GM12878 (cell line): ENCODE data around the gene USP17L11. TPM values are rescaled to one million over a fixed set of nuclear protein-coding genes. Genes with fewer than 3 reads are reported as not detected.
"Not testable (repeated sequence)": the region's sequence is repeated elsewhere in the genome, so short reads cannot be mapped to it uniquely, and the experiment has no call there.

Experiments used
- ATAC-seq: fragments of 200-7000 bp; cut with Tn5 transposase; 3 replicates; pipeline ENCODE4 v1.9.1; 2020; ENCODE audit warnings: mild to moderate bottlenecking, moderate library complexity
- BruUV-seq: library from RNA; stranded (reverse); fragments of 400-500 nt; replicated peaks from 2 replicates; lab custom pipeline; 2021; lab: Mats Ljungman, UMichigan
- CTCF ChIA-PET: fragments of 300-600 bp; sonication (Branson Sonifier 250); formaldehyde crosslinking; extraction: SDS; loops from one replicate; lab custom pipeline; 2021; ENCODE audit warnings: inconsistent platforms; lab: Yijun Ruan, JAX
- POLR2A ChIA-PET: fragments of 350-600 bp; formaldehyde crosslinking; extraction: SDS; loops from one replicate; lab custom pipeline; 2021; ENCODE audit warnings: inconsistent platforms; lab: Charles Lee
- RAD21 ChIA-PET: fragments of 300-600 bp; sonication (Branson Sonifier 250); formaldehyde crosslinking; loops from one replicate; lab custom pipeline; 2023; ENCODE audit warnings: antibody characterized with exemption; ENCODE audit not compliant: unreplicated experiment; lab: Charles Lee
- SMC1A ChIA-PET: fragments of 300-600 bp; sonication (Branson Sonifier 250); formaldehyde crosslinking; loops from one replicate; lab custom pipeline; 2023; ENCODE audit not compliant: unreplicated experiment, uncharacterized antibody; lab: Charles Lee
- DNase-seq: peaks from one replicate; pipeline ENCODE4 v3.0.0-alpha.2; 2011; ENCODE audit warnings: low read depth, low spot score
- FAIRE-seq: peaks from 3 replicates; lab custom pipeline; 2011; peaks lifted over from hg19 to GRCh38; lab: Jason Lieb, UNC
- H2AFZ ChIP-seq: 2 replicates; pipeline ENCODE4 v1.6.0; 2011; ENCODE audit warnings: low read depth, low read length, control low read depth; ENCODE audit not compliant: control insufficient read depth
- H3K27ac ChIP-seq: 2 replicates; pipeline ENCODE4 v1.5.1; 2011; ENCODE audit warnings: control low read depth; ENCODE audit not compliant: control insufficient read depth, insufficient read depth
- H3K27me3 ChIP-seq, 2 experiments: replicated peaks in 1 of 2; 2 replicates each; pipeline versions ENCODE4 v1.6.0 to v1.6.1; 2011; ENCODE audit warnings: low read length in 1 of 2; ENCODE audit not compliant: control insufficient read depth in 2 of 2, insufficient read depth in 2 of 2
- H3K36me3 ChIP-seq, 2 experiments: 2 replicates each; pipeline ENCODE4 v1.5.1; 2011; ENCODE audit warnings: low read length in 1 of 2; ENCODE audit not compliant: control insufficient read depth in 2 of 2, insufficient read depth in 2 of 2
- H3K4me1 ChIP-seq: 2 replicates; pipeline ENCODE4 v1.6.1; 2011; ENCODE audit warnings: mild to moderate bottlenecking, low read length, moderate library complexity, mixed read lengths; ENCODE audit not compliant: control insufficient read depth, insufficient read depth
- H3K4me2 ChIP-seq: 2 replicates; pipeline ENCODE4 v1.6.0; 2011; ENCODE audit warnings: control low read depth; ENCODE audit not compliant: control insufficient read depth, insufficient read depth
- H3K4me3 ChIP-seq: fragments of 200-600 bp; sonication (generic); 2 replicates; pipeline ENCODE4 v1.5.1; 2016
- H3K79me2 ChIP-seq: 2 replicates; pipeline ENCODE4 v1.6.0; 2011; ENCODE audit warnings: low read length; ENCODE audit not compliant: control insufficient read depth, insufficient read depth
- H3K9ac ChIP-seq: 2 replicates; pipeline ENCODE4 v1.8.0; 2011; ENCODE audit warnings: low read length, control low read depth, mixed read lengths; ENCODE audit not compliant: control insufficient read depth, insufficient read depth
- H3K9me3 ChIP-seq: replicated peaks from 3 replicates; pipeline ENCODE4 v1.5.1; 2011; ENCODE audit warnings: mild to moderate bottlenecking, low read length; ENCODE audit not compliant: control insufficient read depth, insufficient read depth
- H4K20me1 ChIP-seq: 2 replicates; pipeline ENCODE4 v1.6.0; 2011; ENCODE audit not compliant: control insufficient read depth, insufficient read depth
- WGBS: methylation state at CpG from one replicate; pipeline ENCODE4 v1.1.6; 2016; ENCODE audit warnings: low lambda C conversion rate; ENCODE audit not compliant: insufficient replicate concordance, insufficient coverage; ENCODE audit errors: missing lambda C conversion rate; 5-methylcytosine and 5-hydroxymethylcytosine counted together
- in situ Hi-C: fragments of 300-500 bp; cut with MboI; formaldehyde crosslinking; loops from 9 replicates; pipeline ENCODE4 v1.14.3; 2018; ENCODE audit warnings: mixed read lengths
- intact Hi-C: fragments of 100-400 bp; cut with micrococcal nuclease; formaldehyde crosslinking; loops from one replicate; pipeline ENCODE4 v1.14.2; 2022; ENCODE audit not compliant: unreplicated experiment
- polyA plus RNA-seq, 11 experiments: library from polyadenylated mRNA; depleted of rRNA in 4 of 11; unstranded in 6 of 11; stranded (reverse) in 5 of 11; fragments of >200 nt; fragmentation: Nextera tagmentation in 4 of 11; fragmentation: Illumina TruSeq in 1 of 11; extraction: Ambion mirVana in 4 of 11; extraction: Trizol in 1 of 11; gene quantifications; 1 replicate in 1 of 11; 2 replicates in 10 of 11; pipeline versions ENCODE4 v1.2.1 to v1.2.3, GENCODE V29; 2011 to 2016; ENCODE audit warnings: inconsistent platforms in 2 of 11, missing spikeins in 2 of 11, low read depth in 1 of 11
- total RNA-seq, 4 experiments: library from RNA; depleted of rRNA in 3 of 4; stranded (reverse); fragments of >200 nt in 3 of 4; fragmentation: Illumina TruSeq in 1 of 4; extraction: Trizol in 1 of 4; gene quantifications; 2 replicates each; pipeline versions ENCODE4 v1.2.1 to v1.2.3, GENCODE V29; 2013 to 2021

The USP17L11 gene
- total and polyA plus RNA-seq, 10 of the 15 experiments (the other 5 are each of a cell fraction or from before 2014, with no cell fraction given), result 0.25 to 0.62 (median 0.28) TPM; not detected in 7

DNA sequence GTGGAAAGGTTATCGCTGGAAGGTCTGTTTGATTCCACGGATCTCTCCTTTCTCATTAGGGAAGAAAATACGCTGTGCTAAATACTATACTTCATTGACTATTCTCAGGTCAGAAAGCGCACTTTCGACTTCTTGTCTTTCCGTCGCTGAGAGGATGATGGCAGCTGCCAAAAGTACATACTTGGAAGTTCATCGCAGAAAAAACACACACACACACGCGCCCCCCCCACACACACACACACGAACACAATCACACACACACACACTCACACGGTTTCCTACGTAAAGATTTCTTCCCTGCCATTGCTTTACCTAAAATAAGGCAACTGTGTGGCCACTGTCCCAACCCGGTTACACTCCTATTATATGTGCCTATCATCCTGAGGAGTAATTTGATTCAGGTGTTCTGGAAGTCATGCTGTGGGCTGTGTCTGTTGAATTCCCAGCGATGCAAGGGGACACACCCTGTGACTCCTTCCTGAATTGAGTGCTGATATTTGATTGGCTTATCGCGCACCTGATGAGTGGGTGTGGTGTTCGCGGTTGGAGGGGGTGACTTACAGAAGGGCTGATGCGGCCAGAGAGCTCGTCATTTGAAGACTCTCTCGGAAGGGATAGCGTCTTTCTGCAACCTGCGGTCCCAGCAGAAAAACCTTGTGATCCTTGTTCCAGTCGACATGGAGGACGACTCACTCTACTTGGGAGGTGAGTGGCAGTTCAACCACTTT is 32.9 kb downstream of the USP17L11 start, which contains the start of gene USP17L18:
USP17L18 (plus strand) TSS at position 678 of the 728 bp plus-strand sequence; CDS start at position 678, 0 bp downstream.
- H2AFZ ChIP-seq, BruUV-seq, ATAC-seq, H3K9ac ChIP-seq, H3K27ac ChIP-seq, H3K4me2 ChIP-seq, FAIRE-seq, DNase-seq, CTCF ChIA-PET, in situ Hi-C loops, intact Hi-C loops, H3K27me3 ChIP-seq, H3K36me3 ChIP-seq, H3K9me3 ChIP-seq, H3K79me2 ChIP-seq, SMC1A ChIA-PET, POLR2A ChIA-PET, H3K4me3 ChIP-seq, RAD21 ChIA-PET, H3K4me1 ChIP-seq, H4K20me1 ChIP-seq: not testable (repeated sequence)
- 55% methylated on average over 17 of the region's 26 CpGs for WGBS

- in situ Hi-C loops, H2AFZ ChIP-seq, RAD21 ChIA-PET, FAIRE-seq, DNase-seq, ATAC-seq, CTCF ChIA-PET, H3K9me3 ChIP-seq, H3K27me3 ChIP-seq, H3K9ac ChIP-seq, SMC1A ChIA-PET, H3K4me1 ChIP-seq, H3K27ac ChIP-seq, H3K36me3 ChIP-seq, intact Hi-C loops, BruUV-seq, H4K20me1 ChIP-seq, POLR2A ChIA-PET, H3K4me2 ChIP-seq, H3K79me2 ChIP-seq, H3K4me3 ChIP-seq: not testable (repeated sequence)
- no CpG with 5 or more reads among the region's 13 CpGs for WGBS
Observed at GRCh38 chr4:9253078-9253477, 37.9 kb downstream of the USP17L11 start, which contains the start of gene USP17L19. Gene USP17L19, plus strand, starts transcription at chr4:9253378. Its CDS starts 0 bp downstream, at chr4:9253378.

DNA sequence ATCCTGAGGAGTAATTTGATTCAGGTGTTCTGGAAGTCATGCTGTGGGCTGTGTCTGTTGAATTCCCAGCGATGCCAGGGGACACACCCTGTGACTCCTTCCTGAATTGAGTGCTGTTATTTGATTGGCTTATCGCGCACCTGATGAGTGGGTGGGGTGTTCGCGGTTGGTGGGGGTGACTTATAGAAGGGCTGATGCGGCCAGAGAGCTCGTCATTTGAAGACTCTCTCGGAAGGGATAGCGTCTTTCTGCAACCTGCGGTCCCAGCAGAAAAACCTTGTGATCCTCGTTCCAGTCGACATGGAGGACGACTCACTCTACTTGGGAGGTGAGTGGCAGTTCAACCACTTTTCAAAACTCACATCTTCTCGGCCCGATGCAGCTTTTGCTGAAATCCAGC is 42.6 kb downstream of the USP17L11 start, which contains the start of gene USP17L20:
USP17L20 (plus strand) TSS at position 301 of the 400 bp plus-strand sequence; CDS start at position 301, 0 bp downstream.
- intact Hi-C loops, CTCF ChIA-PET, H3K9ac ChIP-seq, H3K79me2 ChIP-seq, H4K20me1 ChIP-seq, H3K27me3 ChIP-seq, RAD21 ChIA-PET, SMC1A ChIA-PET, in situ Hi-C loops, H3K4me1 ChIP-seq, H3K36me3 ChIP-seq, DNase-seq, H2AFZ ChIP-seq, ATAC-seq, BruUV-seq, H3K4me2 ChIP-seq, H3K9me3 ChIP-seq, H3K27ac ChIP-seq, POLR2A ChIA-PET, H3K4me3 ChIP-seq, FAIRE-seq: not testable (repeated sequence)
- no CpG with 5 or more reads among the region's 15 CpGs for WGBS

DNA sequence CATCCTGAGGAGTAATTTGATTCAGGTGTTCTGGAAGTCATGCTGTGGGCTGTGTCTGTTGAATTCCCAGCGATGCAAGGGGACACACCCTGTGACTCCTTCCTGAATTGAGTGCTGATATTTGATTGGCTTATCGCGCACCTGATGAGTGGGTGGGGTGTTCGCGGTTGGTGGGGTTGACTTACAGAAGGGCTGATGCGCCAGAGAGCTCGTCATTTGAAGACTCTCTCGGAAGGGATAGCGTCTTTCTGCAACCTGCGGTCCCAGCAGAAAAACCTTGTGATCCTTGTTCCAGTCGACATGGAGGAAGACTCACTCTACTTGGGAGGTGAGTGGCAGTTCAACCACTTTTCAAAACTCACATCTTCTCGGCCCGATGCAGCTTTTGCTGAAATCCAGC is 47.4 kb downstream of the USP17L11 start, which contains the start of gene USP17L21:
USP17L21 (plus strand) TSS at position 301 of the 400 bp plus-strand sequence; CDS start at position 301, 0 bp downstream.
- H3K9ac ChIP-seq, H3K4me3 ChIP-seq, SMC1A ChIA-PET, H3K4me2 ChIP-seq, H3K9me3 ChIP-seq, H3K27me3 ChIP-seq, H4K20me1 ChIP-seq, H2AFZ ChIP-seq, CTCF ChIA-PET, H3K36me3 ChIP-seq, H3K79me2 ChIP-seq, BruUV-seq, H3K4me1 ChIP-seq, ATAC-seq, intact Hi-C loops, RAD21 ChIA-PET, FAIRE-seq, POLR2A ChIA-PET, H3K27ac ChIP-seq, in situ Hi-C loops, DNase-seq: not testable (repeated sequence)
- no CpG with 5 or more reads among the region's 13 CpGs for WGBS
